ENCODE data around the gene NOD1.
"Not testable (repeated sequence)": the region's sequence is repeated elsewhere in the genome, so short reads cannot be mapped to it uniquely, and the experiment has no call there.

The NOD1 gene

DNA sequence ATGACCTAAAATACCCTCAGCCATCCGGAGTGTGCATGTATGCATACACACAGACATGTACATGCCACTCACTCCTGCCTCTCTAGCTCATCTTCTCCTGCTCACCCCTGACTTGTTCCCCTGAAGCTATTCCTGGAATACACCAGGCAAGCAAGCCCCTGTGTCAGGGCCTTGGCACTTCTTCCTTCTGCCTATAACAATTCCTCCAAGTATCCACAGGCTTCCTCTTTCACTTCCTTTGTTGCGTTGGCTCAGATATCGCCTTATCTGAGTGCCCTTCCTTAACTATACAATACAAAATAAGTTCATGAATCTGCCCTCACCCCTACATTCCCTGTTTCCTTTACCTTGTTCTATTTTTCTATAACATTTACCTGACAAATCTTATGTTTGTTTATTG lies 88.8 kb downstream of the NOD1 start:
- no peak overlapping the region for H3K4me3 ChIP-seq (replicated peaks in 1 of 2; ENCODE audit: low read depth in 2 of 2, low read length in 2 of 2)
- TF ChIP-seq, protein P1, sequence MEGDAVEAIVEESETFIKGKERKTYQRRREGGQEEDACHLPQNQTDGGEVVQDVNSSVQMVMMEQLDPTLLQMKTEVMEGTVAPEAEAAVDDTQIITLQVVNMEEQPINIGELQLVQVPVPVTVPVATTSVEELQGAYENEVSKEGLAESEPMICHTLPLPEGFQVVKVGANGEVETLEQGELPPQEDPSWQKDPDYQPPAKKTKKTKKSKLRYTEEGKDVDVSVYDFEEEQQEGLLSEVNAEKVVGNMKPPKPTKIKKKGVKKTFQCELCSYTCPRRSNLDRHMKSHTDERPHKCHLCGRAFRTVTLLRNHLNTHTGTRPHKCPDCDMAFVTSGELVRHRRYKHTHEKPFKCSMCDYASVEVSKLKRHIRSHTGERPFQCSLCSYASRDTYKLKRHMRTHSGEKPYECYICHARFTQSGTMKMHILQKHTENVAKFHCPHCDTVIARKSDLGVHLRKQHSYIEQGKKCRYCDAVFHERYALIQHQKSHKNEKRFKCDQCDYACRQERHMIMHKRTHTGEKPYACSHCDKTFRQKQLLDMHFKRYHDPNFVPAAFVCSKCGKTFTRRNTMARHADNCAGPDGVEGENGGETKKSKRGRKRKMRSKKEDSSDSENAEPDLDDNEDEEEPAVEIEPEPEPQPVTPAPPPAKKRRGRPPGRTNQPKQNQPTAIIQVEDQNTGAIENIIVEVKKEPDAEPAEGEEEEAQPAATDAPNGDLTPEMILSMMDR (IDR thresholded peaks at IDR 0.05; ENCODE audit: low read depth, low read length): no peak
- no peak for DNase-seq (ENCODE audit: low read depth in 2 of 2)

DNA sequence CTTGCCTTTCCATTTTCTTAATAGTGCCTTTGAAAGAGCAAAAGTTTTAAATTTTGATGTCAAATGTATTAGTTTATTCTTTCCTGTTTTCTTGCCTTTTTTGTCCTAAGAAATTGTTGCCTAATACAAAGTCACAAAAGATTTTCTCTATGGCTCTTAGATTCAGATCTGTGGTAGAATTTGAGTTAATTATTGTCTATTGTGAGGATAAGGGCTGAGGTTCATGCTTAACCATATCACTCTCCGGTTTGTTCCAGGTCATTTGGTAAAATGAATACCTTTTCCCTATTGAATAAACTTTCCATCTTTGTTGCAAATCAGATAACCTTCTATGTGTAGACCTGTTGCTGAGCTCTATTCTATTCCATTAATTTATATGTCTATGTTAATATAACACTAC lies 96.0 kb downstream of the NOD1 start:
- DNase-seq (ENCODE audit: low read depth in 2 of 2): no peak
- no peak overlapping the region for H3K4me3 ChIP-seq (replicated peaks in 1 of 2; ENCODE audit: low read depth in 2 of 2, low read length in 2 of 2)
- TF ChIP-seq, protein P1 (IDR thresholded peaks at IDR 0.05; ENCODE audit: low read depth, low read length): no peak

DNA sequence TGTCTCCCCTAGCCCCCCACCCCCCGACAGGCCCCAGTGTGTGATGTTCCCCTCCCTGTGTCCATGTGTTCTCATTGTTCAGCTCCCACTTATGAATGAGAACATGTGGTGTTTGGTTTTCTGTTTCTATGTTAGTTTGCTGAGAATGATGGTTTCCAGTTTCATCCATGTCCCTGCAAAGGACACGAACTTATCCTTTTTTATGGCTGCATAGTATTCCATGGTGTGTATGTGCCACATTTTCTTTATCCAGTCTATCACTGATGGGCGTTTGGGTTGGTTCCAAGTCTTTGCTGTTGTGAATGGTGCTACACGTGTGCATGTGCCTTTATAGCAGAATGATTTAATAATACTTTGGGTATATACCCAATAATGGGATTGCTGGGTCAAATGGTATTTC lies 97.8 kb downstream of the NOD1 start:
- H3K4me3 ChIP-seq (replicated peaks in 1 of 2; ENCODE audit: low read depth in 2 of 2, low read length in 2 of 2); DNase-seq (ENCODE audit: low read depth in 2 of 2): not testable (repeated sequence)

DNA sequence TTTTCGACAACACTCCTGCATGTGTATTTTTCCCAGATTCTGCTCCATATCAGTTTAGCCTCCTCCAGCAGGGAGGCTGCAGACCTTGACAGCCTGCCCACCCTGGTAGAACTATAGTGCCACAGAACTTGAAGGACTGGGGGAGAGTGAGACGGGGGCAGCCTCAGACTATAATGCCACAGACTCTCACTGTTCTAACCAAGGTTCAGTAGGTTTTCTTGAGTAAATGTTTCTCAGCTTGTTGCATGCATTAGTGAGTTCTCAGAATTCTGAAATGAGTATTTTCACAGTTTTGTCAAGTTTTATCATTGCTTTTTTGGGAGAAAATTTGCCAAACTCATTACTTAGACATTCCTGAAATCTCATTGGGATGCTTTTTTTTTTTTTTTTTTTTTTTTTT lies 98.3 kb downstream of the NOD1 start:
- H3K4me3 ChIP-seq (replicated peaks in 1 of 2; ENCODE audit: low read depth in 2 of 2, low read length in 2 of 2): no peak overlapping the region
- TF ChIP-seq, protein P1 (IDR thresholded peaks at IDR 0.05; ENCODE audit: low read depth, low read length): no peak
- no peak for DNase-seq (ENCODE audit: low read depth in 2 of 2)

DNA sequence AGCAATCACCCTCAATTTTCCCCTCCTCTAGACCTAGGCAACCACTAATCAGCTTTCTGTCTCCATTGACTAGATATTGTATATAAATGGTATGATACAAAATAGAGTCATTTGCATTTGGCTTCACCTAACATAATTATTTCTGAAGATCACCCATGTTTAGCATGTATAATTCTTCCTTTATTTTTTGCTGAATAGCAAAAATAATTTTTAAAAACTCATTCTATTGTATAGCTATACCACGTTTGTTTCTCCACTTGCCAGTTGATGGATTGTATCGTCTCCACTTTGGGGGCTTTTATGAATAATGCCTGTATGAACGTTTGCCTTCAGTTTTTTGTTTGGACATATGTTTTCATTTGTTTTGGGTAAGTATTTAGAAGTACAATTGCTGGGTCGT lies 98.8 kb downstream of the NOD1 start:
- no peak overlapping the region for H3K4me3 ChIP-seq (replicated peaks in 1 of 2; ENCODE audit: low read depth in 2 of 2, low read length in 2 of 2)
- DNase-seq (ENCODE audit: low read depth in 2 of 2): no peak
- TF ChIP-seq, protein P1 (IDR thresholded peaks at IDR 0.05; ENCODE audit: low read depth, low read length): no peak

DNA sequence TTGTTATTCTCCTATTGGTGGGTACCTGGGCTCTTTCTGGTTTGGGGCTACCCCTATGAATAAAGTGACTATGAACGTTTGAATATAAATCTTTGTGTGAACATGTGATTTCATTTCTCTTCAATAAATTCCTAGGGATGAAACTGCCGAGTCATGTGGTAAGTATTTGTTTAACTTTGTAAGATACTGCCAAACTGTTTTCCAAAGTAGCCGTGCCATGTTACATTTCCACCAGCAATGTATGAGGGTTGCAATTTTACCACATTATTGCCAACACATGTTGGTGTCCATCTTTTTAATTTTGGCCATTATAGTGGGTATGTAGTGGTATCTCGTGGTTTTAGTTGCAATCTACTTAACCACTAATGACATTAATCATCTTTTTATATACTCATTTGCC lies 99.5 kb downstream of the NOD1 start:
- no peak overlapping the region for H3K4me3 ChIP-seq (replicated peaks in 1 of 2; ENCODE audit: low read depth in 2 of 2, low read length in 2 of 2)
- TF ChIP-seq, protein P1 (IDR thresholded peaks at IDR 0.05; ENCODE audit: low read depth, low read length): no peak
- no peak for DNase-seq (ENCODE audit: low read depth in 2 of 2)

DNA sequence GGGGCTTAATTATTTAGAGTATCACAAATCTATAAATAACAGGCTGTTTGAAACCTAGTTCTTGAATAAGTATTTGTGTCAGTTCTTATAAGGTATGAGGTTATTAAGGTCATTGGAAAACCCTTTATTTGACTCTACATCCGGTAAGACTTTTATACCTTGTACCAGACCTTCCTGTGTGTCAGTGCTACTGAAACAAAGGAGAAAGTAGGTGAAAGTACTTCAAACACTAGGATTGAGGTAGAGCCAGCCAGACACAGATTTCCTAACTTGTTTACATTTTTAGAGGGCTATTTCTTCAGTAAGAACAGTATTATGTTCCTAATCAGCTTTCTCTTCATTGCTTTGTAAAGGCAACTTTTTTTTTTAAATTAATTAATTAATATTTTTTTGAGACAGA lies 100.3 kb downstream of the NOD1 start:
- DNase-seq (ENCODE audit: low read depth in 2 of 2): no peak
- H3K4me3 ChIP-seq (replicated peaks in 1 of 2; ENCODE audit: low read depth in 2 of 2, low read length in 2 of 2): no peak overlapping the region
- TF ChIP-seq, protein P1 (IDR thresholded peaks at IDR 0.05; ENCODE audit: low read depth, low read length): no peak
